Prostate gland (tissue), 2 donors: ENCODE results near the gene NEDD4L. TPM values are rescaled to one million over a fixed set of nuclear protein-coding genes. Genes with fewer than 3 reads are reported as not detected.

ENCODE experiments used
- DNase-seq: peaks from one replicate; pipeline ENCODE4 v3.0.0-alpha.2; 2019; ENCODE audit warnings: low spot score
- H3K27ac ChIP-seq, 2 donors: fragments of 200-600 bp; sonication (generic); 2 replicates each; pipeline ENCODE4 v1.5.1; 2017 to 2019
- H3K27me3 ChIP-seq: fragments of 200-600 bp; sonication (generic); replicated peaks from 2 replicates; pipeline ENCODE4 v1.5.1; 2019; ENCODE audit not compliant: insufficient read depth
- H3K36me3 ChIP-seq, 2 donors: fragments of 200-600 bp; sonication (generic); 1 replicate in 1 of 2; 2 replicates in 1 of 2; pipeline versions ENCODE4 v1.5.1 to v1.8.1; 2017 to 2019
- H3K4me1 ChIP-seq: fragments of 200-600 bp; sonication (generic); replicated peaks from 2 replicates; pipeline ENCODE4 v1.5.1; 2019
- H3K4me3 ChIP-seq, 2 donors: fragments of 200-600 bp; sonication (generic); 2 replicates each; pipeline ENCODE4 v1.5.1; 2017 to 2019
- H3K9me3 ChIP-seq: fragments of 200-600 bp; sonication (generic); 2 replicates; pipeline ENCODE4 v1.5.1; 2017
- POLR2A ChIP-seq: fragments of 450-650 bp; IDR thresholded peaks from one replicate; pipeline ENCODE4 v1.6.1; 2016; ENCODE audit warnings: antibody characterized with exemption, mild to moderate bottlenecking
- POLR2AphosphoS5 ChIP-seq: sonication (generic); formaldehyde crosslinking; IDR thresholded peaks from one replicate; pipeline ENCODE4 v1.6.1; 2017; ENCODE audit warnings: antibody characterized with exemption
- WGBS: methylation state at CpG from one replicate; pipeline ENCODE4 v1.1.5; 2018; 5-methylcytosine and 5-hydroxymethylcytosine counted together
- intact Hi-C: fragments of 100-400 bp; cut with DNase I; formaldehyde crosslinking; loops from one replicate; pipeline ENCODE4 v1.14.2; 2022
- total RNA-seq, 2 donors: library from RNA; depleted of rRNA; stranded (reverse); fragments of >200 nt; gene quantifications; one replicate each; pipeline ENCODE4 v1.1.0, GENCODE V29; 2016
- TF ChIP-seq, protein P1 (sequence below), 4 experiments: fragments of 200-600 bp in 2 of 4; fragments of 450-650 bp in 2 of 4; sonication (generic) in 2 of 4; IDR thresholded peaks; 1 replicate in 3 of 4; 2 replicates in 1 of 4; pipeline ENCODE4 v1.5.1; 2016 to 2019; ENCODE audit warnings: antibody characterized with exemption in 4 of 4, mild to moderate bottlenecking in 2 of 4, moderate library complexity in 2 of 4

Gene NEDD4L
- total RNA-seq, 2 donors from 2014 or later, result 280 to 420 TPM

DNA sequence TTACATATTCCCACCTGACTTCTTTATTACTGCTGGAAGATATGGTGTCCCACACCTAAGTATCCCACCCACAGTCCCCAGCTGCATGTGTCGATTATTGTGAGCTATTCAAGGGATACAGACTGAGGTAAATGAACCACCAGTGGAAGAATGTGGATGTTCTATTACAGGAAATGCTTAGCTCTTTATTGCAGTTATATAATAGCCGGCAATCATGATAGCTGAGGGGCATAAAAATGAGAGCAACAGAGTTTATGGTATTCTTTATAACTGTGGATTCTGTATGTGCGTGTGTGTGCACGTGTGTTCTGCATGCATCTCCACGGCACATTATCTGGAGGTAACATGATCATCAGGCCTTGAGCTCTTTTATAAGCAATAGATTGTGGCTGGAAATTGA lies 198.9 kb downstream of the NEDD4L start:
- DNase-seq, result no peak
- Histone ChIP-seq H3K4me3 (no peak overlapping the region), H3K36me3 (no peaks in the 10 kb centered on the region), H3K27me3 (no peaks in the 10 kb centered on the region), H3K9me3 (no peaks in the 10 kb centered on the region), H3K27ac (no peak overlapping the region), H3K4me1 (peaks cover 10% of the 10 kb centered on the region)
- intact Hi-C loops, result no loop called here
- TF ChIP-seq, protein P1, sequence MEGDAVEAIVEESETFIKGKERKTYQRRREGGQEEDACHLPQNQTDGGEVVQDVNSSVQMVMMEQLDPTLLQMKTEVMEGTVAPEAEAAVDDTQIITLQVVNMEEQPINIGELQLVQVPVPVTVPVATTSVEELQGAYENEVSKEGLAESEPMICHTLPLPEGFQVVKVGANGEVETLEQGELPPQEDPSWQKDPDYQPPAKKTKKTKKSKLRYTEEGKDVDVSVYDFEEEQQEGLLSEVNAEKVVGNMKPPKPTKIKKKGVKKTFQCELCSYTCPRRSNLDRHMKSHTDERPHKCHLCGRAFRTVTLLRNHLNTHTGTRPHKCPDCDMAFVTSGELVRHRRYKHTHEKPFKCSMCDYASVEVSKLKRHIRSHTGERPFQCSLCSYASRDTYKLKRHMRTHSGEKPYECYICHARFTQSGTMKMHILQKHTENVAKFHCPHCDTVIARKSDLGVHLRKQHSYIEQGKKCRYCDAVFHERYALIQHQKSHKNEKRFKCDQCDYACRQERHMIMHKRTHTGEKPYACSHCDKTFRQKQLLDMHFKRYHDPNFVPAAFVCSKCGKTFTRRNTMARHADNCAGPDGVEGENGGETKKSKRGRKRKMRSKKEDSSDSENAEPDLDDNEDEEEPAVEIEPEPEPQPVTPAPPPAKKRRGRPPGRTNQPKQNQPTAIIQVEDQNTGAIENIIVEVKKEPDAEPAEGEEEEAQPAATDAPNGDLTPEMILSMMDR (IDR thresholded peaks at IDR 0.05), result no peak
- no peak for TF ChIP-seq POLR2A
- no peak for TF ChIP-seq POLR2AphosphoS5
- 60% methylated on average over 5 of the region's 5 CpGs for WGBS

DNA sequence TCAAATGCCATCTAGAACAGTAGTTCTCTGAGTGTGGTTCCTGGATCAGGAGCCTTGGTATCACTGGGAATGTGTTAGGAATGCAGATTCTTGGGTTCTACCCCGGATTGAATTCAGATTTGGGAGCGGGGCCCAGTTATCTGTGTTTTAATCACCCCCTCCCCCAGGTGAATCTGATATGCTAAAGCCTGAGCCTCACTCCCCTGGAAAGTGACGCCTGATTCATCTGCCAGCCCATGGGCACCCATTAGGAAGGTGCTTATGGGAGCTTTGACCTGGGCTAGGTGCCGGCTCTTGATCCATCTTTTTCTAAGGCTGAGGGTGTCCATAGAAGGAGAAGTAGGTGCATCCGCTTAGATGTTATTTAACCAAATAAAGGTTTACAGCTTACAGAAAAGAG lies 199.4 kb downstream of the NEDD4L start:
- TF ChIP-seq, protein P1 (IDR thresholded peaks at IDR 0.05), result no peak
- TF ChIP-seq POLR2A (no peak), POLR2AphosphoS5 (no peak)
- no peaks in the 10 kb centered on the region for H3K27me3 ChIP-seq
- intact Hi-C loops, result no loop called here
- H3K4me1 ChIP-seq, result peaks cover 10% of the 10 kb centered on the region
- no peak overlapping the region for H3K4me3 ChIP-seq
- no peak overlapping the region for H3K27ac ChIP-seq
- no peak for DNase-seq
- 90% methylated on average over 5 of the region's 5 CpGs for WGBS
- no peaks in the 10 kb centered on the region for H3K9me3 ChIP-seq
- H3K36me3 ChIP-seq, result no peaks in the 10 kb centered on the region

DNA sequence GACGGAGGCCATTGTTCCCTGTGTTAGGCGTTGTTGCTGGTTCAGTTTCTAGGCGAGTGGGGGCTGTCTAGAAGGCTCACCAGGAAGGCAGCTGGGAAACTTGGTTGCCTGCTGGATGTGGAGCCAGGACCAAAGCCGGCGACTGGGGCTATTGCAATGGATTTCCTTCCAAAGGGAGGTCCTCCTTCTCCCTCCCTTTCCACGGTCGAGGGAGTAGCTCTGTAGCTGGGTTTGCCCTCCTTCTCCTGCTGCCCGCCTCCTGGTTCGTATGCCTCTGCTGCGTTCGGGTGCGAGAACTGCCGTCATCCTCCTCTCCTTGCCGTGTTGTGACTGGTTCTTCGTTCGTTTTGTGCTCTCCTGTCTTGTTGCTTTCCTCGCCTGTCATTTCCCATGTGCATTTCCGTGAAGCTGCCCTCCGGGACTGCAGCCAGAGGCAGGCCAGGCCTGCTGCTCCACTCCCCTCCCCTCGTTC lies 203.4 kb downstream of the NEDD4L start:
- intact Hi-C loops, result no loop called here
- Histone ChIP-seq H3K27ac (peak overlapping the region; percentile 72 to 76), H3K9me3 (no peaks in the 10 kb centered on the region), H3K36me3 (no peaks in the 10 kb centered on the region), H3K4me1 (peaks cover 10% of the 10 kb centered on the region), H3K27me3 (no peaks in the 10 kb centered on the region), H3K4me3 (peak overlapping the region in 1 of 2 donors; percentile 14)
- no peak for DNase-seq
- TF ChIP-seq, protein P1 (IDR thresholded peaks at IDR 0.05), result no peak
- TF ChIP-seq POLR2AphosphoS5, result peak; percentile 54
- TF ChIP-seq POLR2A, result peak; percentile 12
- WGBS, result 11% methylated on average over 20 of the region's 20 CpGs

DNA sequence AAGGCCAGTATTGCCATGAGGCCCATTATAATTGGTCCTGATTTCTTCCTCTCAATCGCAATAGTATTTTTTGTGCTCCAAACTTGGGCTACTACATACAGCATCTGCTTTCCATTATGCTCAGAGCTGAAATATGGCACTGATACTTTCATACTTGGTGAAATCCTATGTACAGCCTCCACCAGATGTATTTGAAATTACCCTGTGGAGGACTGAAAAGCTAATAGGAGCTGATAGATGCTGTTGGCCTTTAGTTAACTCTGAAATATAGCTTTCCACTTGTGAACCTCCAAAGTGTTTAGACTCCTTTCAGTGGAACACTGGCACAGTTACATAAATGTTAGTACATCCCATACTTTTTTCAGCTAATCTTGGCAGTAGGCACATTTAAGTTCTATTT lies 205.7 kb downstream of the NEDD4L start:
- no peaks in the 10 kb centered on the region for H3K27me3 ChIP-seq
- H3K4me3 ChIP-seq, result no peak overlapping the region
- H3K9me3 ChIP-seq, result no peaks in the 10 kb centered on the region
- TF ChIP-seq POLR2A, result no peak
- no peak for TF ChIP-seq POLR2AphosphoS5
- TF ChIP-seq, protein P1 (IDR thresholded peaks at IDR 0.05), result no peak
- no peak overlapping the region for H3K27ac ChIP-seq
- no peaks in the 10 kb centered on the region for H3K36me3 ChIP-seq
- WGBS, result 97% methylated on average over 1 of the region's 1 CpG
- peaks cover 10% of the 10 kb centered on the region for H3K4me1 ChIP-seq
- intact Hi-C loops, result no loop called here
- no peak for DNase-seq

DNA sequence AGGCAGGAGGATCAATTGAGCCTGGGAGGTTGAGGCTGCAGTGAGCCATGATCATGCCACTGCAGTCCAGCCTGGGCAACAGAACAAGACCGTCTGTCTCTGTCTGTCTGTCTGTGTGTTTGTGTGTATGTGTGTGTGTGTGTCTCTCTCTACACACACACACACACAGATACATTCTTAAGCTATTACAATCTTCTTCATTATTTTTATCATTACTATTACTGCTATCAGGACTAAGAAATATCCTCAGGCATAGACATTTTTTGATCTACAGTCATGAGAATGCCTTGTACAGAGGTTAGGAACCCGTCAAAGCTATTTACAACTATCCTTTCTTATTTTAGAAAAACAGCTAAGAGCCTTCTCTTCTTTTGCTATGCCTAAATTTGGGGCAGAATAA lies 207.4 kb downstream of the NEDD4L start:
- TF ChIP-seq POLR2A (no peak), POLR2AphosphoS5 (no peak)
- TF ChIP-seq, protein P1 (IDR thresholded peaks at IDR 0.05), result no peak
- Histone ChIP-seq H3K4me3 (no peak overlapping the region), H3K27ac (no peak overlapping the region), H3K4me1 (peaks cover 10% of the 10 kb centered on the region), H3K36me3 (peaks cover 0 to 3% of the 10 kb centered on the region in 2 donors), H3K9me3 (no peaks in the 10 kb centered on the region), H3K27me3 (no peaks in the 10 kb centered on the region)
- intact Hi-C loops, result no loop called here
- DNase-seq, result no peak
- WGBS, result 95% methylated on average over 2 of the region's 2 CpGs
